IMR-90 (cell line): ENCODE results near the gene SYNPO. TPM values are rescaled to one million over a fixed set of nuclear protein-coding genes. Genes with fewer than 3 reads are reported as not detected.

Experiments used
- ATAC-seq: fragments of 200-7000 bp; cut with Tn5 transposase; 2 replicates; pipeline ENCODE4 v1.9.1; 2020; ENCODE audit warnings: low read depth, mild to moderate bottlenecking, moderate library complexity
- BruUV-seq: library from RNA; stranded (reverse); fragments of 400-500 nt; replicated peaks from 2 replicates; lab custom pipeline; 2021; lab: Mats Ljungman, UMichigan
- CTCF ChIA-PET: fragments of 300-600 bp; formaldehyde crosslinking; extraction: SDS; loops from one replicate; lab custom pipeline; 2021; ENCODE audit warnings: antibody characterized with exemption; lab: Yijun Ruan, JAX
- POLR2A ChIA-PET: fragments of 300-600 bp; sonication (Branson Sonifier 250); formaldehyde crosslinking; loops from one replicate; lab custom pipeline; 2022; ENCODE audit warnings: antibody characterized with exemption; ENCODE audit not compliant: unreplicated experiment; lab: Charles Lee
- DNase-seq: peaks from one replicate; pipeline ENCODE4 v3.0.0; 2013
- H2AFZ ChIP-seq: replicated peaks from 2 replicates; pipeline ENCODE3; 2013; ENCODE audit warnings: low read length, mild to moderate bottlenecking; ENCODE audit not compliant: poor library complexity
- H2AK5ac ChIP-seq: 2 replicates; pipeline ENCODE4 v1.6.1; 2013; ENCODE audit warnings: low read depth, low read length, inconsistent platforms
- H2AK9ac ChIP-seq: replicated peaks from 2 replicates; pipeline ENCODE3; 2013; ENCODE audit warnings: mild to moderate bottlenecking, low read depth, low read length, moderate library complexity; ENCODE audit not compliant: poor library complexity
- H2BK120ac ChIP-seq: 2 replicates; pipeline ENCODE4 v1.6.1; 2013; ENCODE audit warnings: low read depth, low read length, inconsistent platforms
- H2BK15ac ChIP-seq: 3 replicates; pipeline ENCODE4 v1.6.1; 2013; ENCODE audit warnings: low read depth, low read length, inconsistent platforms
- H2BK20ac ChIP-seq: 2 replicates; pipeline ENCODE4 v1.6.1; 2013; ENCODE audit warnings: low read depth, mild to moderate bottlenecking, inconsistent platforms, low read length, moderate library complexity
- H2BK5ac ChIP-seq: 2 replicates; pipeline ENCODE4 v1.6.1; 2013; ENCODE audit warnings: mild to moderate bottlenecking, low read depth, low read length, inconsistent platforms; ENCODE audit not compliant: poor library complexity, severe bottlenecking
- H3K14ac ChIP-seq: replicated peaks from 2 replicates; pipeline ENCODE4 v1.6.1; 2013; ENCODE audit warnings: low read depth, low read length, inconsistent platforms
- H3K18ac ChIP-seq: 2 replicates; pipeline ENCODE4 v1.6.1; 2013; ENCODE audit warnings: low read depth, low read length, control low read depth
- H3K23ac ChIP-seq: 2 replicates; pipeline ENCODE4 v1.6.1; 2013; ENCODE audit warnings: low read depth, low read length, inconsistent platforms
- H3K27ac ChIP-seq: 2 replicates; pipeline ENCODE4 v1.5.1; 2013; ENCODE audit warnings: mild to moderate bottlenecking, control low read depth, low read length; ENCODE audit not compliant: insufficient read depth
- H3K27me3 ChIP-seq: 2 replicates; pipeline ENCODE4 v1.6.1; 2013; ENCODE audit warnings: low read length; ENCODE audit not compliant: control insufficient read depth, insufficient read depth
- H3K36me3 ChIP-seq: 2 replicates; pipeline ENCODE4 v1.6.1; 2013; ENCODE audit warnings: low read length, mixed read lengths; ENCODE audit not compliant: control insufficient read depth, insufficient read depth
- H3K4ac ChIP-seq: 2 replicates; pipeline ENCODE4 v1.6.1; 2013; ENCODE audit warnings: low read depth, low read length, inconsistent platforms
- H3K4me1 ChIP-seq: 2 replicates; pipeline ENCODE4 v1.6.1; 2013; ENCODE audit warnings: low read length, mixed read lengths; ENCODE audit not compliant: control insufficient read depth, insufficient read depth
- H3K4me2 ChIP-seq: 2 replicates; pipeline ENCODE4 v1.6.1; 2013; ENCODE audit warnings: low read depth, mild to moderate bottlenecking, control low read depth, low read length, moderate library complexity
- H3K4me3 ChIP-seq: 2 replicates; pipeline ENCODE4 v1.5.1; 2013; ENCODE audit warnings: low read depth, mild to moderate bottlenecking, control low read depth, low read length, moderate library complexity; ENCODE audit not compliant: insufficient read depth
- H3K56ac ChIP-seq: 2 replicates; pipeline ENCODE4 v1.6.1; 2013; ENCODE audit warnings: low read length, inconsistent platforms; ENCODE audit not compliant: insufficient read depth; ENCODE audit errors: extremely low read depth
- H3K79me1 ChIP-seq, 2 experiments: 2 replicates each; pipeline ENCODE4 v1.6.1; 2013; ENCODE audit warnings: low read length in 2 of 2, inconsistent platforms in 1 of 2, low read depth in 1 of 2
- H3K9ac ChIP-seq: 2 replicates; pipeline ENCODE4 v1.6.1; 2013; ENCODE audit warnings: low read depth, low read length, control low read depth
- H3K9me1 ChIP-seq: 2 replicates; pipeline ENCODE4 v1.6.1; 2013; ENCODE audit warnings: low read length, inconsistent platforms; ENCODE audit not compliant: insufficient read depth
- H3K9me3 ChIP-seq: 2 replicates; pipeline ENCODE4 v1.6.1; 2013; ENCODE audit warnings: low read length; ENCODE audit not compliant: control insufficient read depth, insufficient read depth
- H4K20me1 ChIP-seq: 2 replicates; pipeline ENCODE4 v1.6.1; 2013; ENCODE audit warnings: low read length, inconsistent platforms; ENCODE audit not compliant: insufficient read depth
- H4K5ac ChIP-seq: 2 replicates; pipeline ENCODE4 v1.6.1; 2013; ENCODE audit warnings: mild to moderate bottlenecking, low read depth, low read length, control low read depth
- H4K8ac ChIP-seq, 2 experiments: 2 replicates each; pipeline ENCODE4 v1.6.1; 2013; ENCODE audit warnings: low read depth in 2 of 2, low read length in 2 of 2, control low read depth in 1 of 2, inconsistent platforms in 1 of 2
- H4K91ac ChIP-seq: 2 replicates; pipeline ENCODE4 v1.6.1; 2013; ENCODE audit warnings: low read depth, low read length, inconsistent platforms; ENCODE audit not compliant: insufficient read depth
- BHLHE40 ChIP-seq: fragments of 150-350 bp; IDR thresholded peaks from 2 replicates; pipeline ENCODE4 v1.6.1; 2016; ENCODE audit warnings: mild to moderate bottlenecking, low read depth, low read length
- CEBPB ChIP-seq: IDR thresholded peaks from 2 replicates; pipeline ENCODE4 v1.6.1; 2012; ENCODE audit warnings: low read depth, low read length, improper control_type of control experiment
- CHD1 ChIP-seq: IDR thresholded peaks from 2 replicates; pipeline ENCODE4 v1.6.1; 2012; ENCODE audit warnings: low read depth, low read length, improper control_type of control experiment
- FOS ChIP-seq: fragments of 150-350 bp; IDR thresholded peaks from 2 replicates; pipeline ENCODE4 v1.6.1; 2016; ENCODE audit warnings: low read depth, low read length
- MAFK ChIP-seq: IDR thresholded peaks from 2 replicates; pipeline ENCODE4 v1.6.1; 2012; ENCODE audit warnings: low read depth, low read length, improper control_type of control experiment
- MAZ ChIP-seq: IDR thresholded peaks from 2 replicates; pipeline ENCODE4 v1.6.1; 2012; ENCODE audit warnings: low read depth, mild to moderate bottlenecking, low read length, improper control_type of control experiment, moderate library complexity, borderline replicate concordance
- MXI1 ChIP-seq: IDR thresholded peaks from 2 replicates; pipeline ENCODE4 v1.6.1; 2012; ENCODE audit warnings: low read depth, mild to moderate bottlenecking, low read length, moderate library complexity, borderline replicate concordance
- NFE2L2 ChIP-seq: fragments of 150-350 bp; IDR thresholded peaks from 2 replicates; pipeline ENCODE4 v1.6.1; 2016; ENCODE audit warnings: low read depth, mild to moderate bottlenecking, low read length
- POLR2A ChIP-seq: IDR thresholded peaks from 2 replicates; pipeline ENCODE4 v1.6.1; 2012; ENCODE audit warnings: mild to moderate bottlenecking, low read depth, low read length
- RAD21 ChIP-seq: IDR thresholded peaks from 2 replicates; pipeline ENCODE4 v1.6.1; 2012; ENCODE audit warnings: low read length, improper control_type of control experiment
- RCOR1 ChIP-seq: IDR thresholded peaks from 2 replicates; pipeline ENCODE4 v1.6.1; 2012; ENCODE audit warnings: mild to moderate bottlenecking, low read length, improper control_type of control experiment; ENCODE audit not compliant: insufficient replicate concordance
- RFX5 ChIP-seq: IDR thresholded peaks from 2 replicates; pipeline ENCODE4 v1.8.0; 2012; ENCODE audit warnings: low read depth, mild to moderate bottlenecking, low read length, moderate library complexity
- SMC3 ChIP-seq: fragments of 150-350 bp; IDR thresholded peaks from 2 replicates; pipeline ENCODE4 v1.6.1; 2016; ENCODE audit warnings: low read depth, mild to moderate bottlenecking, antibody characterized with exemption, low read length, moderate library complexity
- WGBS, 2 experiments: methylation state at CpG; one replicate each; pipeline versions ENCODE4 v1.1.5 to v1.1.7; 2013; ENCODE audit warnings: missing lambda C conversion rate in 2 of 2; ENCODE audit not compliant: insufficient read length in 1 of 2; ENCODE audit errors: extremely low coverage in 2 of 2; 5-methylcytosine and 5-hydroxymethylcytosine counted together
- dilution Hi-C: fragments of 300-500 bp; cut with HindIII; formaldehyde crosslinking; loops from one replicate; pipeline ENCODE4 v1.14.3; 2018; ENCODE audit warnings: low sequenced_read_pairs; ENCODE audit not compliant: unreplicated experiment
- in situ Hi-C: fragments of 300-500 bp; cut with MboI; formaldehyde crosslinking; loops from 3 replicates; pipeline ENCODE4 v1.14.3; 2019; ENCODE audit warnings: low sequenced_read_pairs, inconsistent platforms, mixed read lengths
- intact Hi-C: fragments of 100-400 bp; cut with micrococcal nuclease; formaldehyde crosslinking; loops from 2 replicates; pipeline ENCODE4 v1.10.0; 2022
- polyA plus RNA-seq, 3 experiments: library from polyadenylated mRNA; depleted of rRNA; stranded (reverse); fragments of >200 nt; gene quantifications; 2 replicates each; pipeline ENCODE4 v1.2.3, GENCODE V29; 2012; ENCODE audit warnings: low replicate concordance in 1 of 3
- total RNA-seq: library from RNA; depleted of rRNA; stranded (reverse); fragments of >200 nt; gene quantifications from 2 replicates; pipeline ENCODE4 v1.2.3, GENCODE V29; 2012
- TF ChIP-seq, protein P1 (sequence below): conservative IDR thresholded peaks from 2 replicates; pipeline ENCODE4 v1.5.1; 2012; ENCODE audit warnings: mild to moderate bottlenecking, low read depth, low read length, improper control_type of control experiment
- TF ChIP-seq, protein P2 (sequence below): fragments of 150-350 bp; IDR thresholded peaks from 2 replicates; pipeline ENCODE4 v1.6.1; 2017; ENCODE audit warnings: mild to moderate bottlenecking, antibody characterized with exemption, low read length, low read depth
- TF ChIP-seq, protein P3 (sequence below): fragments of 150-350 bp; IDR thresholded peaks from 2 replicates; pipeline ENCODE4 v1.6.1; 2016; ENCODE audit warnings: low read depth, mild to moderate bottlenecking, low read length, moderate library complexity, borderline replicate concordance

The SYNPO gene
- total and polyA plus RNA-seq, 2 of the 4 experiments (the other 2 are of a cell fraction): 3.0 to 24.8 TPM

DNA sequence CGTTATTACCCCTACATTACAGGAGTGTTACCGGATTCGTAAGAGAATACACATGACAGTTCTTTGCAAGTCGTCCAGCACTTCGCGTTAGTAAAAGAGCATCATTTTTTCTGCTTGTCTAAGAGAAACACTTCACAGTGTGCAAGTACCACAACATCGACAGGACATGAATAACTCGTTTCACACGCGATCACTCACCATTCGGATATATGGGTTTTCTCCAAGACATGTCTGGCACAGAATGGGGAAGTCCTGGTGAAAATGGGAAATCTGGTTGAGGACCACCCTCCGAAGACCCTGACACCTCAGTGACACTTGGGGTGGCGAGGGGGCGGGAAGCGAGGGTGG, 59.8 kb downstream of the SYNPO start:
- no peaks in the 10 kb centered on the region for H4K20me1 ChIP-seq
- no peaks in the 10 kb centered on the region for H3K9me3 ChIP-seq
- WGBS, 2 experiments: 0% methylated on average over 2 of the region's 15 CpGs; no CpG with 5 or more reads in 1 of the 2 experiments
- TF ChIP-seq MAZ: no peak
- no peak for TF ChIP-seq NFE2L2
- no peak for TF ChIP-seq POLR2A
- TF ChIP-seq BHLHE40: no peak
- TF ChIP-seq, protein P1, sequence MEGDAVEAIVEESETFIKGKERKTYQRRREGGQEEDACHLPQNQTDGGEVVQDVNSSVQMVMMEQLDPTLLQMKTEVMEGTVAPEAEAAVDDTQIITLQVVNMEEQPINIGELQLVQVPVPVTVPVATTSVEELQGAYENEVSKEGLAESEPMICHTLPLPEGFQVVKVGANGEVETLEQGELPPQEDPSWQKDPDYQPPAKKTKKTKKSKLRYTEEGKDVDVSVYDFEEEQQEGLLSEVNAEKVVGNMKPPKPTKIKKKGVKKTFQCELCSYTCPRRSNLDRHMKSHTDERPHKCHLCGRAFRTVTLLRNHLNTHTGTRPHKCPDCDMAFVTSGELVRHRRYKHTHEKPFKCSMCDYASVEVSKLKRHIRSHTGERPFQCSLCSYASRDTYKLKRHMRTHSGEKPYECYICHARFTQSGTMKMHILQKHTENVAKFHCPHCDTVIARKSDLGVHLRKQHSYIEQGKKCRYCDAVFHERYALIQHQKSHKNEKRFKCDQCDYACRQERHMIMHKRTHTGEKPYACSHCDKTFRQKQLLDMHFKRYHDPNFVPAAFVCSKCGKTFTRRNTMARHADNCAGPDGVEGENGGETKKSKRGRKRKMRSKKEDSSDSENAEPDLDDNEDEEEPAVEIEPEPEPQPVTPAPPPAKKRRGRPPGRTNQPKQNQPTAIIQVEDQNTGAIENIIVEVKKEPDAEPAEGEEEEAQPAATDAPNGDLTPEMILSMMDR: no peak
- TF ChIP-seq RAD21: no peak
- TF ChIP-seq CHD1: no peak
- TF ChIP-seq, protein P2, sequence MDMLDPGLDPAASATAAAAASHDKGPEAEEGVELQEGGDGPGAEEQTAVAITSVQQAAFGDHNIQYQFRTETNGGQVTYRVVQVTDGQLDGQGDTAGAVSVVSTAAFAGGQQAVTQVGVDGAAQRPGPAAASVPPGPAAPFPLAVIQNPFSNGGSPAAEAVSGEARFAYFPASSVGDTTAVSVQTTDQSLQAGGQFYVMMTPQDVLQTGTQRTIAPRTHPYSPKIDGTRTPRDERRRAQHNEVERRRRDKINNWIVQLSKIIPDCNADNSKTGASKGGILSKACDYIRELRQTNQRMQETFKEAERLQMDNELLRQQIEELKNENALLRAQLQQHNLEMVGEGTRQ: no peak
- TF ChIP-seq MAFK: no peak
- TF ChIP-seq FOS: no peak
- TF ChIP-seq SMC3: no peak; the same call in 1 of the 2 replicates
- TF ChIP-seq RFX5: no peak
- no peak for TF ChIP-seq MXI1
- no peak for TF ChIP-seq RCOR1
- TF ChIP-seq CEBPB: no peak
- TF ChIP-seq, protein P3, sequence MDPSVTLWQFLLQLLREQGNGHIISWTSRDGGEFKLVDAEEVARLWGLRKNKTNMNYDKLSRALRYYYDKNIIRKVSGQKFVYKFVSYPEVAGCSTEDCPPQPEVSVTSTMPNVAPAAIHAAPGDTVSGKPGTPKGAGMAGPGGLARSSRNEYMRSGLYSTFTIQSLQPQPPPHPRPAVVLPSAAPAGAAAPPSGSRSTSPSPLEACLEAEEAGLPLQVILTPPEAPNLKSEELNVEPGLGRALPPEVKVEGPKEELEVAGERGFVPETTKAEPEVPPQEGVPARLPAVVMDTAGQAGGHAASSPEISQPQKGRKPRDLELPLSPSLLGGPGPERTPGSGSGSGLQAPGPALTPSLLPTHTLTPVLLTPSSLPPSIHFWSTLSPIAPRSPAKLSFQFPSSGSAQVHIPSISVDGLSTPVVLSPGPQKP: no peak
- H3K79me1 ChIP-seq: peaks cover 14 to 32% of the 10 kb centered on the region in 2 experiments
- H2AFZ ChIP-seq: peak overlapping the region; percentile 99
- H3K27me3 ChIP-seq: no peaks in the 10 kb centered on the region
- H3K9me1 ChIP-seq: no peaks in the 10 kb centered on the region
- peak overlapping the region; percentile 97 for H3K9ac ChIP-seq
- POLR2A ChIA-PET: interaction anchor here (0.9 kb wide), 1 partner anchor 147 kb away, joined by 3 read pairs; no protein-coding TSS in a partner anchor
- no peak for DNase-seq
- peak overlapping the region; percentile 94 for H3K27ac ChIP-seq
- dilution Hi-C loops (no loop called here), intact Hi-C loops (loop anchor here (1.0 to 2.0 kb wide), 2 partner anchors 139 to 147 kb away; no protein-coding TSS in a partner anchor), in situ Hi-C loops (no loop called here)
- no peak overlapping the region for H3K18ac ChIP-seq
- peak overlapping the region; percentile 94 for H3K4me2 ChIP-seq
- peak overlapping the region; percentile 50 for H3K14ac ChIP-seq
- no peak overlapping the region for H2BK15ac ChIP-seq
- H2BK5ac ChIP-seq: peak overlapping the region; percentile 56
- H4K8ac ChIP-seq: peak overlapping the region; percentile 94 to 96; a peak in 3 of 4 replicates
- peak overlapping the region; percentile 72; the same call in 1 of the 2 replicates for H3K56ac ChIP-seq
- H4K5ac ChIP-seq: peak overlapping the region; percentile 65; the same call in 1 of the 2 replicates
- peak overlapping the region; percentile 81 for H3K4me3 ChIP-seq
- H4K91ac ChIP-seq: peak overlapping the region; percentile 63; the same call in 1 of the 2 replicates
- H2AK5ac ChIP-seq: peak overlapping the region; percentile 71; the same call in 1 of the 2 replicates
- no peak overlapping the region for H2BK20ac ChIP-seq
- H2BK120ac ChIP-seq: no peak overlapping the region
- peak overlapping the region; percentile 97 for H3K4ac ChIP-seq
- no TSS peak for BruUV-seq
- peaks cover 3% of the 10 kb centered on the region for H3K4me1 ChIP-seq
- ATAC-seq: no peak
- H2AK9ac ChIP-seq: peak overlapping the region; percentile 50
- peaks cover 18% of the 10 kb centered on the region for H3K36me3 ChIP-seq
- H3K23ac ChIP-seq: peak overlapping the region; percentile 95
- CTCF ChIA-PET: interaction anchor here (0.6 to 1.3 kb wide), 4 partner anchors 20 to 152 kb away, joined by 3 read pairs; no protein-coding TSS in a partner anchor
